ENCODE measurements around the gene TRIML2.

TRIML2 gene

GRCh38 chr4:188121530-188121929 lies 12.1 kb upstream of the TRIML2 start:
- no peak for ATAC-seq
- TF ChIP-seq ZFP3 (CRISPR knock-in tag; IDR thresholded peaks at IDR 0.05) (no peak), ZNF8 (CRISPR knock-in tag; IDR thresholded peaks at IDR 0.05) (no peak), OSR1 (CRISPR knock-in tag; IDR thresholded peaks at IDR 0.05) (no peak), ZFP30 (CRISPR knock-in tag; IDR thresholded peaks at IDR 0.05) (no peak), PPARA (CRISPR knock-in tag; IDR thresholded peaks at IDR 0.05; ENCODE audit: borderline replicate concordance) (no peak)

GRCh38 chr4:188117631-188118324 lies 8.4 kb upstream of the TRIML2 start:
- no peak for ATAC-seq
- no peak for TF ChIP-seq ZFP3 (CRISPR knock-in tag; IDR thresholded peaks at IDR 0.05)
- no peak for TF ChIP-seq PPARA (CRISPR knock-in tag; IDR thresholded peaks at IDR 0.05; ENCODE audit: borderline replicate concordance)
- no peak for TF ChIP-seq CSDC2 (CRISPR knock-in tag; IDR thresholded peaks at IDR 0.05)
- no peak for TF ChIP-seq SNAI2 (CRISPR knock-in tag; IDR thresholded peaks at IDR 0.05)
- TF ChIP-seq ESRRG (CRISPR knock-in tag; IDR thresholded peaks at IDR 0.05), result no peak
- TF ChIP-seq BACH2 (CRISPR knock-in tag; IDR thresholded peaks at IDR 0.05; ENCODE audit: borderline replicate concordance), result no peak
- no peak for TF ChIP-seq PATZ1 (CRISPR knock-in tag; IDR thresholded peaks at IDR 0.05; ENCODE audit: borderline replicate concordance)
- TF ChIP-seq CSRNP3 (CRISPR knock-in tag; IDR thresholded peaks at IDR 0.05), result no peak
- no peak for TF ChIP-seq TCF4 (CRISPR knock-in tag; IDR thresholded peaks at IDR 0.05; ENCODE audit: borderline replicate concordance)
- TF ChIP-seq GLIS3 (CRISPR knock-in tag; IDR thresholded peaks at IDR 0.05), result no peak
- no peak for TF ChIP-seq ZNF70 (CRISPR knock-in tag; IDR thresholded peaks at IDR 0.05)
- TF ChIP-seq ZNF565 (CRISPR knock-in tag; conservative IDR thresholded peaks at IDR 0.05; ENCODE audit: low read depth), result no peak
- TF ChIP-seq, protein P1, sequence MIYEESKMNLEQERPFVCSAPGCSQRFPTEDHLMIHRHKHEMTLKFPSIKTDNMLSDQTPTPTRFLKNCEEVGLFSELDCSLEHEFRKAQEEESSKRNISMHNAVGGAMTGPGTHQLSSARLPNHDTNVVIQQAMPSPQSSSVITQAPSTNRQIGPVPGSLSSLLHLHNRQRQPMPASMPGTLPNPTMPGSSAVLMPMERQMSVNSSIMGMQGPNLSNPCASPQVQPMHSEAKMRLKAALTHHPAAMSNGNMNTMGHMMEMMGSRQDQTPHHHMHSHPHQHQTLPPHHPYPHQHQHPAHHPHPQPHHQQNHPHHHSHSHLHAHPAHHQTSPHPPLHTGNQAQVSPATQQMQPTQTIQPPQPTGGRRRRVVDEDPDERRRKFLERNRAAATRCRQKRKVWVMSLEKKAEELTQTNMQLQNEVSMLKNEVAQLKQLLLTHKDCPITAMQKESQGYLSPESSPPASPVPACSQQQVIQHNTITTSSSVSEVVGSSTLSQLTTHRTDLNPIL (CRISPR knock-in tag; IDR thresholded peaks at IDR 0.05; ENCODE audit: low read depth), result no peak
- no peak for TF ChIP-seq RARB (CRISPR knock-in tag; IDR thresholded peaks at IDR 0.05)

DNA sequence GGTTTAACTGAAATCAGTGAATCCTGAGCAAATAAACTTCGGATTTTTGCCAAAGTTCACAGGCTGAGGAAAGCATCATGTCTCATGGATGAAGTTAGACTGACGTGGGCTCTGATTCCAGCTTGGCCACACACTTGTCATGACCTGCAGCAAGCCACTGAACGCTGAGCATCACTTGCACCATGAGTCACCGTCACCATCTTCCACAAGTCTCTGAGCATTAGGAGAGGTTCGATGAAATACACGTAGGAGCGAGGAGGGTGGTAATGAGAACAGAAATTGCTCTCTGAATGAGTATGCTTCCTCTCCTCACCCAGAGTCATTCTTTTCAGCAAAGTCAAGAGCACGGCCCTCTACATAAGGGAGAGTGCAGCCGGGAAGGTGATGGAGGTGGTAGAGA lies 3.8 kb upstream of the TRIML2 start:
- ATAC-seq, result no peak
- no peak for TF ChIP-seq ARNTL (CRISPR knock-in tag; IDR thresholded peaks at IDR 0.05; ENCODE audit: borderline replicate concordance, low read depth)
- TF ChIP-seq TCF4 (CRISPR knock-in tag; IDR thresholded peaks at IDR 0.05; ENCODE audit: borderline replicate concordance), result no peak
- no peak for TF ChIP-seq ZFP30 (CRISPR knock-in tag; IDR thresholded peaks at IDR 0.05)
- no peak for TF ChIP-seq TSHZ2 (CRISPR knock-in tag; IDR thresholded peaks at IDR 0.05)
- TF ChIP-seq PPARA (CRISPR knock-in tag; IDR thresholded peaks at IDR 0.05; ENCODE audit: borderline replicate concordance), result no peak
- TF ChIP-seq TOX (CRISPR knock-in tag; IDR thresholded peaks at IDR 0.05; ENCODE audit: borderline replicate concordance), result no peak
- no peak for TF ChIP-seq BACH2 (CRISPR knock-in tag; IDR thresholded peaks at IDR 0.05; ENCODE audit: borderline replicate concordance)
- TF ChIP-seq ZC3H10 (CRISPR knock-in tag; IDR thresholded peaks at IDR 0.05), result no peak
- TF ChIP-seq RARB (CRISPR knock-in tag; IDR thresholded peaks at IDR 0.05), result no peak
- no peak for TF ChIP-seq ISL1 (CRISPR knock-in tag; IDR thresholded peaks at IDR 0.05)
- TF ChIP-seq ZNF8 (CRISPR knock-in tag; IDR thresholded peaks at IDR 0.05), result no peak
- no peak for TF ChIP-seq CSDC2 (CRISPR knock-in tag; IDR thresholded peaks at IDR 0.05)
- TF ChIP-seq CSRNP3 (CRISPR knock-in tag; IDR thresholded peaks at IDR 0.05), result no peak
- no peak for TF ChIP-seq PATZ1 (CRISPR knock-in tag; IDR thresholded peaks at IDR 0.05; ENCODE audit: borderline replicate concordance)
- TF ChIP-seq ESRRG (CRISPR knock-in tag; IDR thresholded peaks at IDR 0.05), result no peak
- TF ChIP-seq SNAI2 (CRISPR knock-in tag; IDR thresholded peaks at IDR 0.05), result no peak
- TF ChIP-seq ZNF70 (CRISPR knock-in tag; IDR thresholded peaks at IDR 0.05), result no peak
